A549 (cell line): Measurements from ENCODE around the gene CCNQ. TPM values are rescaled to one million over a fixed set of nuclear protein-coding genes. Genes with fewer than 3 reads are reported as not detected.

Experiments used
- ATAC-seq, 2 experiments: fragments of 200-7000 bp in 1 of 2; fragments of >200 bp in 1 of 2; cut with Nextera tagmentation in 1 of 2; cut with Tn5 transposase in 1 of 2; 3 replicates each; pipeline versions ENCODE4 v1.8.0 to v1.9.1; 2018 to 2020; ENCODE audit warnings: mild to moderate bottlenecking in 1 of 2, moderate library complexity in 1 of 2
- CTCF ChIA-PET: fragments of 300-600 bp; sonication (Branson Sonifier 250); formaldehyde crosslinking; extraction: SDS; loops from one replicate; lab custom pipeline; 2021; ENCODE audit warnings: antibody characterized with exemption, inconsistent platforms; lab: Yijun Ruan, JAX
- POLR2A ChIA-PET: fragments of 350-600 bp; formaldehyde crosslinking; extraction: SDS; loops from one replicate; lab custom pipeline; 2021; ENCODE audit warnings: antibody characterized with exemption, inconsistent platforms; lab: Yijun Ruan, JAX
- DNase-seq, 2 experiments: peaks; one replicate each; pipeline versions ENCODE4 v3.0.0 to v3.0.0-alpha.2; 2011 to 2016; ENCODE audit warnings: low read depth in 1 of 2, low spot score in 1 of 2
- FAIRE-seq: peaks from 2 replicates; lab custom pipeline; 2011; peaks lifted over from hg19 to GRCh38; lab: Jason Lieb, UNC
- H3K27ac ChIP-seq, 2 experiments: fragments of >200 bp; sonication (Bioruptor Twin); formaldehyde crosslinking; 3 replicates each; pipeline ENCODE4 v1.5.1; 2016 to 2017
- H3K4me1 ChIP-seq: fragments of >200 bp; sonication (Bioruptor Twin); formaldehyde crosslinking; 3 replicates; pipeline ENCODE4 v1.6.1; 2016
- H3K4me2 ChIP-seq: fragments of >200 bp; sonication (Bioruptor Twin); formaldehyde crosslinking; 3 replicates; pipeline ENCODE4 v1.6.1; 2016
- H3K4me3 ChIP-seq: fragments of >200 bp; sonication (Bioruptor Twin); formaldehyde crosslinking; 3 replicates; pipeline ENCODE4 v1.5.1; 2016
- H3K9me3 ChIP-seq: fragments of >200 bp; sonication (Bioruptor Twin); formaldehyde crosslinking; 3 replicates; pipeline ENCODE4 v1.6.1; 2016
- EHF ChIP-seq: fragments of 250-450 bp; sonication (Bioruptor Pico); IDR thresholded peaks from 2 replicates; pipeline ENCODE4 v1.5.0; 2020; ENCODE audit warnings: mild to moderate bottlenecking
- ELK1 ChIP-seq: fragments of 150-350 bp; IDR thresholded peaks from 2 replicates; pipeline ENCODE4 v1.6.1; 2014; ENCODE audit warnings: low read depth, mild to moderate bottlenecking, low read length
- EP300 ChIP-seq, 2 experiments: fragments of >200 bp; sonication (Bioruptor Twin); formaldehyde crosslinking; IDR thresholded peaks; 2 replicates in 1 of 2; 3 replicates in 1 of 2; pipeline ENCODE4 v1.6.1; 2016 to 2017
- ESRRA ChIP-seq: fragments of 150-350 bp; IDR thresholded peaks from 2 replicates; pipeline ENCODE4 v1.6.1; 2014; ENCODE audit warnings: mild to moderate bottlenecking, low read length, borderline replicate concordance
- FOSL2 ChIP-seq, 2 experiments: fragments of 450-650 bp in 1 of 2; fragments of >200 bp in 1 of 2; sonication (Bioruptor Twin) in 1 of 2; formaldehyde crosslinking; IDR thresholded peaks; 2 replicates each; pipeline versions ENCODE4 v1.5.0 to v1.6.1; 2016 to 2020; ENCODE audit warnings: mild to moderate bottlenecking in 1 of 2, moderate library complexity in 1 of 2
- JUN ChIP-seq, 2 experiments: fragments of >200 bp; sonication (Bioruptor Twin); formaldehyde crosslinking; IDR thresholded peaks; 2 replicates in 1 of 2; 3 replicates in 1 of 2; pipeline ENCODE4 v1.6.1; 2016 to 2017
- KDM1A ChIP-seq: fragments of 200-600 bp; sonication (generic); IDR thresholded peaks from 2 replicates; pipeline ENCODE4 v1.6.1; 2016; ENCODE audit warnings: low read depth, mild to moderate bottlenecking
- KDM5A ChIP-seq: fragments of 200-600 bp; sonication (generic); IDR thresholded peaks from 2 replicates; pipeline ENCODE4 v1.6.1; 2016; ENCODE audit warnings: antibody characterized with exemption, mild to moderate bottlenecking
- MAFK ChIP-seq: fragments of 450-650 bp; IDR thresholded peaks from 2 replicates; pipeline ENCODE4 v1.6.1; 2014; ENCODE audit not compliant: partially characterized antibody
- MAZ ChIP-seq: fragments of 150-350 bp; IDR thresholded peaks from 2 replicates; pipeline ENCODE4 v1.6.1; 2014; ENCODE audit warnings: antibody characterized with exemption, low read depth, low read length, borderline replicate concordance
- NFE2L2 ChIP-seq: fragments of 150-350 bp; conservative IDR thresholded peaks from 2 replicates; pipeline ENCODE4 v1.6.1; 2014; ENCODE audit warnings: low read length
- NR3C1 ChIP-seq: fragments of >200 bp; sonication (Bioruptor Twin); formaldehyde crosslinking; IDR thresholded peaks from 3 replicates; pipeline ENCODE4 v1.6.1; 2017
- PHF8 ChIP-seq: fragments of 200-600 bp; sonication (generic); IDR thresholded peaks from 2 replicates; pipeline ENCODE4 v1.6.1; 2016; ENCODE audit warnings: low read depth, mild to moderate bottlenecking, antibody characterized with exemption, moderate library complexity, borderline replicate concordance
- RAD21 ChIP-seq, 2 experiments: fragments of >200 bp in 1 of 2; sonication (Bioruptor Twin) in 1 of 2; formaldehyde crosslinking in 1 of 2; IDR thresholded peaks in 1 of 2; conservative IDR thresholded peaks in 1 of 2; 2 replicates in 1 of 2; 3 replicates in 1 of 2; pipeline ENCODE4 v1.6.1; 2012 to 2018; ENCODE audit warnings: inconsistent platforms in 1 of 2
- RNF2 ChIP-seq: fragments of 200-600 bp; sonication (generic); IDR thresholded peaks from 2 replicates; pipeline ENCODE4 v1.6.1; 2016; ENCODE audit warnings: low read depth, mild to moderate bottlenecking, antibody characterized with exemption, moderate library complexity, borderline replicate concordance
- TP53 ChIP-seq: fragments of 250-450 bp; sonication (Bioruptor Pico); IDR thresholded peaks from 2 replicates; pipeline ENCODE4 v1.5.0; 2021; ENCODE audit warnings: mild to moderate bottlenecking, moderate library complexity
- USF2 ChIP-seq: fragments of 450-650 bp; IDR thresholded peaks from 2 replicates; pipeline ENCODE4 v1.6.1; 2014; ENCODE audit warnings: antibody characterized with exemption
- WGBS: methylation state at CpG from one replicate; pipeline ENCODE4 v1.1.6; 2017; ENCODE audit errors: missing lambda C conversion rate; 5-methylcytosine and 5-hydroxymethylcytosine counted together
- polyA plus RNA-seq, 4 experiments: library from polyadenylated mRNA; depleted of rRNA in 3 of 4; stranded (reverse); fragments of >200 nt; fragmentation: RNase III in 1 of 4; extraction: RNeasy Plus Mini Kit Qiagen cat#74134 plus additional on column Dnase treatment in 1 of 4; gene quantifications; 2 replicates in 3 of 4; 3 replicates in 1 of 4; pipeline ENCODE4 v1.2.3, GENCODE V29; 2011 to 2017

Gene CCNQ
- polyA plus RNA-seq, 2 of the 4 experiments (the other 2 are of a cell fraction): 25.6 to 32.0 TPM

DNA sequence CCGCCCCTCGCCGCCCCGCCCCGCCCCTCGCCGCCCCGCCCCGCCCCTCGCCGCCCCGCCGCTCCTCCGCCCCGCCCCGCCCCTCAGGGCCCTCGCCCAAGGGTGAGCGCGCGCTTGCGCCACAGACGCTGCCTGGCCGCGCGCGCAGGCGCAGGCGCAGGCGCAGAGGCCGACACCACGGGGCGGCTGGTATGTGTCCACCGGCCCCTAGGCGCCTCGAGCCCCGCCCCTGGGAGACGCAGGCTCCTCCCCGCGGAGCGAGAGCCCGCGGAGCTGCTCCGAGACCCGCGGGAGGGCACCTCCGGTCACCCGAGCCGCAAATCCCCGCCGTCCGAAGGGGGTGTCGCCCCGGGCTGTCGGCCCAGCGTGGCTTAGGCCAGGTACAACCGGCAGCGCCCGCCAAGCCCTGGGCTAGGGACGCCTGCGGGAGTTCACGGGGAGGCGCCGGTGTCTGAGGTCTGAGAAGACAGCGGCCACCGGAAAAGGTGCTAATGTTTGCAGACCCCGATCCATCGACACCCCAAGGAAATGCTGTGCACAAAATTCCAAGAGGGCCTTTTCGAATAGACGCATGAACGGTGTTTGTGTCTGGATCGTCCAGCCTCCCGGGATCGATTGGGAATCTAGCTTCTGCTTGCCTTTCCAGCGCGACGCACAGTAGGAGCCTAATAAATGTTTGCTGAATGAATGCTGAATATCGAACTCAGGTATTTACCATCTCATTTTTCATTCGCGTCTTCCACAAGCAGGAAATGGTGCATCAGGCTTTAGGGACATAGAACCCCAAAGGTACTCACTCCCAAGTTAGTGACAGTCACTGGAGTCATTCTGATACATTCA lies 473 bp upstream of the CCNQ start (continued):
- TF ChIP-seq USF2: no peak
- TF ChIP-seq JUN (IDR thresholded peaks at IDR 0.05): 0 out of 5 replicates have a peak, but pooled peaks of 1 of the 2 experiments have one; percentile 1
- peak; percentile 23; the same call in 1 of the 2 replicates for TF ChIP-seq PHF8
- TF ChIP-seq NFE2L2: no peak

DNA sequence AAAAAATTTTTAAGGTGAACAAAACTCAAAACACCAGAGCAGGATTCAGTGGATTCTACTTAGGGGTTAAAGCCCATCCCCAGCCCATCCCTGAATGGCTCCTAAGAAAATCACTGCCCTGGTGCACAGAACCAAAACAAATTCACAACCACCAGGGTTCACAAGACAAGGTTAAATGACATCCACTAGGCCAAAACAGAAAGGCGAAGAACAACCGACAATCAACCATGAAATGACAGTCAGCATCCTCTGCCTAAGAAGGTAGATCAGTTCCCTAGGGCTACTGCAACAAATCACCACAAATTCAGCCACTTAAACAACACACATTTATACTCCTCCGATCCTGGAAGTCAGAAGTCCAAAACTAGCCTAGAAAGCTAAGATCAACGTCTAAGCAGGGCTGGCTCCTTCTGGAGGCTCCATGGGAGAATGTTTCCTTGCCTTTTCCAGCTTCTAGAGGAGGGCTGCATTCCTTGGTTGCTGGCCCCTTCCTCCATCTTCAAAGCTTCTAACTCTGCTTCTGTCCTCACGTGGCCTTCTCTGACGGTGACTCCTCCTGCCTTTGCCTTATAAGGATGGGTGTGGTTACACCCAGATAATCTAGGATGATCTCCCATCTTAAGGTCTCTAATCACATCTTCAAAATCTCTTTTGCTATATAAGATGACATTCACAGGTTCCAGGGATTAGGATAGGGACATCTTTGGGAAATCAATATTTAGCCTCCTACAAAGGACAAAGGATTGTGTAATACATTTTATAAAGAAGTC lies 1.8 kb downstream of the CCNQ start:
- no peak overlapping the region; the same call in 2 of the 3 replicates for H3K4me3 ChIP-seq
- no peak overlapping the region for H3K27ac ChIP-seq
- FAIRE-seq: peak; percentile 23
- H3K9me3 ChIP-seq: no peaks in the 10 kb centered on the region
- no peak for TF ChIP-seq KDM1A
- TF ChIP-seq FOSL2 (IDR thresholded peaks at IDR 0.05): no peak
- no peak for TF ChIP-seq FOSL2 (CRISPR knock-in tag; IDR thresholded peaks at IDR 0.05)
- TF ChIP-seq KDM5A: no peak
- no peak for TF ChIP-seq RNF2
- no peak for TF ChIP-seq MAZ
- no peak for TF ChIP-seq ELK1
- no peak for TF ChIP-seq ESRRA
- no peak for TF ChIP-seq NR3C1
- no peak for TF ChIP-seq TP53 (CRISPR knock-in tag)
- TF ChIP-seq RAD21 (conservative IDR thresholded peaks at IDR 0.05 in 1 of 2, IDR thresholded peaks at IDR 0.05 in 1 of 2): no peak
- no peak for TF ChIP-seq USF2
- TF ChIP-seq JUN (IDR thresholded peaks at IDR 0.05): no peak
- TF ChIP-seq, all 56 proteins: peak for 0
- Histone ChIP-seq H3K4me2 (peak overlapping the region; percentile 92), H3K4me1 (peaks cover 17% of the 10 kb centered on the region; the same call in 2 of the 3 replicates)
- DNase-seq (no peak), ATAC-seq (no peak)
- ChIA-PET CTCF (interaction anchor here (1.6 to 1.7 kb wide), 2 partner anchors 12 to 43 kb away, joined by 7 to 8 read pairs; no protein-coding TSS in a partner anchor), POLR2A (no interaction called here)
- WGBS: 92% methylated on average over 6 of the region's 6 CpGs

DNA sequence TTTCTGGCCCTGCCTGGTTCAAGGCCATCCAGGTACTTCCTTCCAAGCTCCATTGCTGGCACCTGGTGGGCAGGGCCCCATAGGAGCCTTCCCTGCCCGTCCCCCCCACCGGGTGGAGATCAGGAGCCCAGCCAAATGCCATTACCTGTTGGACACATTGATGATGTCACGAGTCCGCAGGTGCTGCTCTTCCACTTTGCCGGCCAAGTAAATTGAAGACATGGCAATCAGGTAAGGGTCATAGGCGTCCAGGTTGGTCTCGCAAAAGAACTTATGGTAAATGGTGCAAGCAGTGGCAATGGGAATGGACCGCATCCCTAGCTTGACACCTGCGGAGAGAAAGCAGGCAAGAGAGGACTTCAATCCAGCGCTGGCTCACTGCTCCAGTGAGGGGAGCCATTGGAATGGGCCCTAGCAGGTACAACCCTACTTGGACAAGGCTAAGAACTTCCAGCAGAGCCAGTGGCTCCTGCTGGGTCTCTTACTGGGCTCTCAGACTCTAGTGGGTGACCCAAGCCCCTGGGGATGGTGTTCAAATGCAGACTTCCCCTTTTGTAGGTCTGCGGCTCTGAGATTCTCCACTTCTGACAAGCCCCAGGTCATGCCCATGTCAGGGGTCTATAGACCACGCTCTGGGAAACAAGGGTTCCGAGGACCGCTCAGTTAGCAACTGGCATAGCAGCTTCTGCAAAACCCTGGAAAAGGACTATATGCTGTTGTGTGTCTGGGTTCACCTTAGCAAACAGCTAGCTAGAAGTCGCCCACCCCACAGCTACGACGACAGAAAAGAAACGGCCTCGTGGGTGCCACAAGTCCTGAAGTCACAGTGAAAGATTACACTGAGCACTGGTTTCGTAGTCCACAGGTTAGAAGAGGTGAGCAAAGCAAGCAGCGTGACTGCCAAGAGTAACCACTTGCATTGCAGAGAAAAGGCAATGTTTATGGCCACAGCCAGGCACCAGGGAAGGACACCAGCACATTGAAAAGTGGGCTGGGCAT lies 2.8 kb downstream of the CCNQ start:
- CTCF ChIA-PET: interaction anchor here (0.6 to 1.4 kb wide), 3 partner anchors 8 to 626 kb away, joined by 3 read pairs; no protein-coding TSS in a partner anchor

More for the DNA sequence above, 2.8 kb downstream of the CCNQ start:
- TF ChIP-seq EHF (no peak), EP300 (IDR thresholded peaks at IDR 0.05) (no peak), MAFK (no peak)
- Histone ChIP-seq H3K4me3 (no peak overlapping the region), H3K9me3 (no peaks in the 10 kb centered on the region), H3K4me1 (peaks cover 17% of the 10 kb centered on the region; the same call in 2 of the 3 replicates), H3K4me2 (no peak overlapping the region), H3K27ac (no peak overlapping the region)
- WGBS: 94% methylated on average over 13 of the region's 21 CpGs
- FAIRE-seq (peak; percentile 86), ATAC-seq (no peak), DNase-seq (no peak)
- POLR2A ChIA-PET: no interaction called here
